Small intestine (tissue), 7 donors: Measurements from ENCODE around the gene CDH18. TPM values are rescaled to one million over a fixed set of nuclear protein-coding genes. Genes with fewer than 3 reads are reported as not detected.

Experiments
- DNase-seq, 2 donors: peaks; one replicate each; pipeline versions ENCODE4 v3.0.0 to v3.0.0-alpha.2; 2013
- FAIRE-seq: peaks from 2 replicates; lab custom pipeline; 2012; peaks lifted over from hg19 to GRCh38; lab: Jason Lieb, UNC
- H3K27ac ChIP-seq, 3 donors: one replicate each; pipeline ENCODE4 v1.5.1; 2013; ENCODE audit warnings: low read length in 2 of 3, mild to moderate bottlenecking in 2 of 3, control low read depth in 1 of 3, inconsistent platforms in 1 of 3, low read depth in 1 of 3, moderate library complexity in 1 of 3
- H3K27me3 ChIP-seq, 3 donors: one replicate each; pipeline ENCODE4 v1.6.1; 2013; ENCODE audit warnings: low read length in 3 of 3, inconsistent platforms in 1 of 3; ENCODE audit not compliant: control insufficient read depth in 3 of 3, insufficient read depth in 3 of 3
- H3K36me3 ChIP-seq, 3 donors: one replicate each; pipeline ENCODE4 v1.6.1; 2013; ENCODE audit warnings: low read length in 3 of 3, inconsistent platforms in 1 of 3, low read depth in 1 of 3, mild to moderate bottlenecking in 1 of 3, moderate library complexity in 1 of 3; ENCODE audit not compliant: control insufficient read depth in 3 of 3, insufficient read depth in 2 of 3
- H3K4me1 ChIP-seq, 3 donors: one replicate each; pipeline ENCODE4 v1.6.1; 2013; ENCODE audit warnings: low read length in 2 of 3, inconsistent platforms in 1 of 3, low read depth in 1 of 3, mild to moderate bottlenecking in 1 of 3, moderate library complexity in 1 of 3; ENCODE audit not compliant: control insufficient read depth in 3 of 3, insufficient read depth in 2 of 3
- H3K4me3 ChIP-seq, 3 donors: one replicate each; pipeline ENCODE4 v1.5.1; 2013; ENCODE audit warnings: low read length in 3 of 3, control low read depth in 1 of 3, inconsistent platforms in 1 of 3, low read depth in 1 of 3, mild to moderate bottlenecking in 1 of 3, moderate library complexity in 1 of 3
- H3K9me3 ChIP-seq, 2 donors: one replicate each; pipeline ENCODE4 v1.6.1; 2013; ENCODE audit warnings: low read depth in 1 of 2, low read length in 1 of 2; ENCODE audit not compliant: control insufficient read depth in 2 of 2, insufficient read depth in 1 of 2
- WGBS, 3 donors: extraction: QIAGEN DNeasy Blood & Tissue Kit; methylation state at CpG; one replicate each; pipeline ENCODE4 v1.1.7; 2013; 5-methylcytosine and 5-hydroxymethylcytosine counted together
- polyA plus RNA-seq, 4 donors: library from polyadenylated mRNA; stranded (reverse) in 3 of 4; unstranded in 1 of 4; fragments of 200-250 nt in 3 of 4; fragments of 120-200 nt in 1 of 4; gene quantifications; one replicate each; pipeline versions ENCODE4 v1.2.1 to v1.2.3, GENCODE V29; 2013
- donor health status: healthy with polysubstance abuse.
- donor health status: control.
- donor health status: control.
- donor health status: Bipolar disorder and iron deficiency.
- donor health status: healthy.

The CDH18 gene
- polyA plus RNA-seq, 4 donors = 0.09 to 0.68 TPM; not detected in 2

GRCh38 chr5:19771174-19771835, 216.7 kb downstream of the CDH18 start:
- Histone ChIP-seq H3K9me3 (no peaks in the 10 kb centered on the region), H3K4me3 (no peak overlapping the region), H3K4me1 (no peaks in the 10 kb centered on the region), H3K27me3 (no peaks in the 10 kb centered on the region), H3K27ac (no peak overlapping the region), H3K36me3 (no peaks in the 10 kb centered on the region)
- FAIRE-seq (no peak), DNase-seq (no peak)
- WGBS, 3 donors = 29 to 37% (median 36%) methylated on average over 6 of the region's 6 CpGs

- Histone ChIP-seq H3K9me3 (no peaks in the 10 kb centered on the region), H3K27me3 (no peaks in the 10 kb centered on the region), H3K27ac (no peak overlapping the region), H3K4me3 (no peak overlapping the region), H3K36me3 (no peaks in the 10 kb centered on the region), H3K4me1 (no peaks in the 10 kb centered on the region)
- FAIRE-seq (no peak), DNase-seq (no peak)
Observed at GRCh38 chr5:19770396-19770795, 217.6 kb downstream of the CDH18 start.

- 19 to 42% (median 36%) methylated on average over 1 of the region's 1 CpG for WGBS, 3 donors
- no peak for FAIRE-seq
- Histone ChIP-seq H3K4me3 (no peak overlapping the region), H3K27ac (no peak overlapping the region), H3K36me3 (no peaks in the 10 kb centered on the region), H3K4me1 (no peaks in the 10 kb centered on the region), H3K27me3 (no peaks in the 10 kb centered on the region), H3K9me3 (no peaks in the 10 kb centered on the region)
- DNase-seq = no peak
Observed at GRCh38 chr5:19767987-19768386, 220.0 kb downstream of the CDH18 start.

- DNase-seq (no peak), FAIRE-seq (no peak)
- H3K36me3 ChIP-seq = no peaks in the 10 kb centered on the region
- H3K4me3 ChIP-seq = no peak overlapping the region
- 62 to 81% (median 77%) methylated on average over 2 of the region's 2 CpGs for WGBS, 3 donors
- H3K9me3 ChIP-seq = peaks cover 0 to 11% of the 10 kb centered on the region in 2 donors
- no peak overlapping the region for H3K27ac ChIP-seq
- no peaks in the 10 kb centered on the region for H3K27me3 ChIP-seq
- H3K4me1 ChIP-seq = no peaks in the 10 kb centered on the region
Observed at GRCh38 chr5:19753579-19753978, 234.4 kb downstream of the CDH18 start.

- no peaks in the 10 kb centered on the region for H3K27me3 ChIP-seq
- peaks cover 0 to 7% of the 10 kb centered on the region in 2 donors for H3K9me3 ChIP-seq
- DNase-seq = no peak
- H3K4me3 ChIP-seq = no peak overlapping the region
- no peaks in the 10 kb centered on the region for H3K36me3 ChIP-seq
- no peaks in the 10 kb centered on the region for H3K4me1 ChIP-seq
- no peak for FAIRE-seq
- no peak overlapping the region for H3K27ac ChIP-seq
Observed at GRCh38 chr5:19751326-19751725, 236.7 kb downstream of the CDH18 start.

- DNase-seq = no peak
- H3K27me3 ChIP-seq = no peaks in the 10 kb centered on the region
- H3K27ac ChIP-seq = no peak overlapping the region
- 15 to 45% (median 31%) methylated on average over 3 of the region's 3 CpGs for WGBS, 3 donors
- no peak for FAIRE-seq
- H3K36me3 ChIP-seq = no peaks in the 10 kb centered on the region
- H3K4me3 ChIP-seq = no peak overlapping the region
- H3K4me1 ChIP-seq = no peaks in the 10 kb centered on the region
- no peaks in the 10 kb centered on the region for H3K9me3 ChIP-seq
Observed at GRCh38 chr5:19745247-19745646, 242.8 kb downstream of the CDH18 start.

GRCh38 chr5:19739671-19740070, 248.3 kb downstream of the CDH18 start:
- WGBS, 3 donors = 78 to 92% (median 82%) methylated on average over 1 of the region's 1 CpG
- FAIRE-seq (no peak), DNase-seq (peak in 1 of 2 donors; percentile 1)
- no peaks in the 10 kb centered on the region for H3K9me3 ChIP-seq
- H3K36me3 ChIP-seq = no peaks in the 10 kb centered on the region
- no peaks in the 10 kb centered on the region for H3K4me1 ChIP-seq
- H3K27ac ChIP-seq = no peak overlapping the region
- no peaks in the 10 kb centered on the region for H3K27me3 ChIP-seq
- H3K4me3 ChIP-seq = no peak overlapping the region

- no peak overlapping the region for H3K27ac ChIP-seq
- 22 to 58% (median 36%) methylated on average over 1 of the region's 1 CpG for WGBS, 3 donors
- no peaks in the 10 kb centered on the region for H3K36me3 ChIP-seq
- DNase-seq (no peak), FAIRE-seq (no peak)
- H3K27me3 ChIP-seq = no peaks in the 10 kb centered on the region
- H3K4me1 ChIP-seq = no peaks in the 10 kb centered on the region
- H3K9me3 ChIP-seq = peaks cover 1 to 13% of the 10 kb centered on the region in 2 donors
- H3K4me3 ChIP-seq = no peak overlapping the region
Observed at GRCh38 chr5:19734776-19735175, 253.2 kb downstream of the CDH18 start.
